ENCODE results near the gene PLA2G4C.
"Not testable (repeated sequence)": the region's sequence is repeated elsewhere in the genome, so short reads cannot be mapped to it uniquely, and the experiment has no call there.

The PLA2G4C gene

DNA sequence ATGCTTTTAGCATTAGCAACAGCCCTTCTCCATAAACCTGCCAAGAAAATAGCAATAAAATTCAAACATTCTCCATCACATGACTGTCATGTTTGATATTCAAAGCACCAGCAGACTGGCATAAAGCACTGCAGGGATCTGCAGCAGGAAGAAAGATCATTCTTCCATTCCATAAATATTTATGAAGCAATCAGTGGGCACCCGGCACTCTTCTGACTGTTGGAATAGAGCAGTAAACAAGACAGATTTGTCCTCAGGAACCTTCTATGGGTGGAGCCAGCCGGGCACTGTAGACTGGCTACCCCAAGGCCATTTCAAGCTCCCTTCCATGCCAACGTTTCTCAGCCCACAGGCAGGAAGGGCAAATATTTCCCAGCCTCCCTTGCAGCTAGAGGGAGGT lies 25.5 kb downstream of the PLA2G4C start:
- DNase-seq (ENCODE audit: low read depth), result no peak
- H3K4me3 ChIP-seq (ENCODE audit: low read depth, low read length), result no peak overlapping the region
- TF ChIP-seq, protein P1, sequence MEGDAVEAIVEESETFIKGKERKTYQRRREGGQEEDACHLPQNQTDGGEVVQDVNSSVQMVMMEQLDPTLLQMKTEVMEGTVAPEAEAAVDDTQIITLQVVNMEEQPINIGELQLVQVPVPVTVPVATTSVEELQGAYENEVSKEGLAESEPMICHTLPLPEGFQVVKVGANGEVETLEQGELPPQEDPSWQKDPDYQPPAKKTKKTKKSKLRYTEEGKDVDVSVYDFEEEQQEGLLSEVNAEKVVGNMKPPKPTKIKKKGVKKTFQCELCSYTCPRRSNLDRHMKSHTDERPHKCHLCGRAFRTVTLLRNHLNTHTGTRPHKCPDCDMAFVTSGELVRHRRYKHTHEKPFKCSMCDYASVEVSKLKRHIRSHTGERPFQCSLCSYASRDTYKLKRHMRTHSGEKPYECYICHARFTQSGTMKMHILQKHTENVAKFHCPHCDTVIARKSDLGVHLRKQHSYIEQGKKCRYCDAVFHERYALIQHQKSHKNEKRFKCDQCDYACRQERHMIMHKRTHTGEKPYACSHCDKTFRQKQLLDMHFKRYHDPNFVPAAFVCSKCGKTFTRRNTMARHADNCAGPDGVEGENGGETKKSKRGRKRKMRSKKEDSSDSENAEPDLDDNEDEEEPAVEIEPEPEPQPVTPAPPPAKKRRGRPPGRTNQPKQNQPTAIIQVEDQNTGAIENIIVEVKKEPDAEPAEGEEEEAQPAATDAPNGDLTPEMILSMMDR (IDR thresholded peaks at IDR 0.05; ENCODE audit: control insufficient read depth, extremely low read depth, insufficient read depth), result no peak

DNA sequence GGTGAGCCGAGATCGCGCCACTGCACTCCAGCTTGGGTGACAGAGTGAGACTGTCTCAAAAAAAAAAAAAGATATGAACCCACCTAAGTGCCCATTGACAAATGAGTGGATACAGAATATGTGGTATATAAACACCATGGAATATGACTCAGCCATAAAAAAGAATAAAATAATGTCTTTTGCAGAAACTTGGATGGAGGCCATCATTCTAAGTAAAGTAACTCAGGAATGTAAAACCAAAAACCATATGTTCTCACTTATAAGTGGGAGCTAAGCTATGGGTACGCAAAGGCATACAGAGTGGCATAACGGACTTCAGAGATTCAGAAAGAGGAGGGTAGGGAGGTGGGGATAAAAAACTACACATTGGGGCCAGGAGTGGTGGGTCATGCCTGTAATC lies 29.5 kb downstream of the PLA2G4C start:
- no peak overlapping the region for H3K4me3 ChIP-seq (ENCODE audit: low read depth, low read length)
- TF ChIP-seq, protein P1 (IDR thresholded peaks at IDR 0.05; ENCODE audit: control insufficient read depth, extremely low read depth, insufficient read depth), result no peak
- no peak for DNase-seq (ENCODE audit: low read depth)

DNA sequence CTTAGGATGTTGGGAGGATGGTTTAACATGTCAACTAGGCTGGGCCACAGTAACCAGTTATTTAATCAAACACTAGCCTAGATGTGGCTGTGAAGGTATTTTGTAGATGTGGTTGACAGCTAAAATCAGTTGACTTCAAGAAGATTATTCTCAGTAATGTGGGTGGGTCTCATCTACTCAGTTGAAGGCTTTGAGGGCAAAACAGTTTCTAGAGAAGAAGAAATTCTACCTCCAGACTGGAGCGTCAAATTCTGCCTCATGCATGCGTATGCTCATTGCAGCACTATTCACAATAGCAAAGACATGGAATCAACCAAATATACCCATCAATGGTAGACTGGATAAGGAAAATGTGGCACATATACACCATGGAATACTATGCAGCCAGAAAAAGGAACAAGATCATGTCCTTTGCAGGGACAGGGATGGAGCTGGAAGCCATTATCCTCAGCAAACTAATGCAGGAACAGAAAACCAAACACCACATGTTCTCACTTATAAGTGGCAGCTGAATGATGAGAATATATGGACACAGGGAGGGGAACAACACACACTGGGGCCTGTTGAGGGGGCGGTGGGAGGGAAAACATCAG lies 40.3 kb downstream of the PLA2G4C start:
- DNase-seq (ENCODE audit: low read depth); H3K4me3 ChIP-seq (ENCODE audit: low read depth, low read length): not testable (repeated sequence)

DNA sequence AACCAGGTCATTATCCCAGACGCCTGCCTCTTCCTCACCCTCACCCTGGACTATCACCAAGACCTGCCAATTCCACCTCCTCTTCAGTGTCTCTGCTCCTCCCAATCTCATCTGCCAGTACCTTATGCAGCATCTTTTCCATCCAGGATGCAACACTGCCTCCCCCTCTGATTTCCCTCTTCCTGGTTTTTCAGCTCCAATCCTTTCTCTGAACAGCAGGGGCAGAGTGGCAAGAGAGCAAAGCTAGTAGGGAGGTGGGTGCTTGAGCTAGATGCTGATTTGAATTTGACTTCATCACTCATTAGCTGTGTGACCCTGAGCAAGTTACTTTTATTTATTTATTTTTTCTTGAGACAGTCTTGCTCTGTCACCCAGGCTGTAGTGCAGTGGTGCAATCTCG lies 41.2 kb downstream of the PLA2G4C start:
- no peak overlapping the region for H3K4me3 ChIP-seq (ENCODE audit: low read depth, low read length)
- TF ChIP-seq, protein P1 (IDR thresholded peaks at IDR 0.05; ENCODE audit: control insufficient read depth, extremely low read depth, insufficient read depth), result no peak
- no peak for DNase-seq (ENCODE audit: low read depth)

DNA sequence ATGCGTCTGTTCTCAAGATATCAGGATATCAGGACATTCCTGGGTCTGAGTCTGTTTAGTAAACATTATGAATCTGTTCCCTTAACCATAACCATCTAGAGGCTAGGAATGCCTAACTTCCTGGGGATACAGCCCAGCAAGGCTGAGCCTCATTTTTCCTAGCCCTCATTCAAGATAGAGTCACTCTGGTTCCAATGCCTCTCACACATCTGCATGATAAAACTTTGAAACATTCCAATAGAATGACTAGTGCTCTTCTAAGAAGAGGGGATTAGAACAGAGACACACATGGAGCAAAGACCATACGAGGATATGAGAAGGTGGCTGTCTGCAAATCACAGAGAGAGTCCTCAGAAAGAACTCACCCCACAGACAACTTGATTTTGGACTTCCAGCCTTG lies 46.1 kb downstream of the PLA2G4C start:
- TF ChIP-seq, protein P1 (IDR thresholded peaks at IDR 0.05; ENCODE audit: control insufficient read depth, extremely low read depth, insufficient read depth), result no peak
- DNase-seq (ENCODE audit: low read depth), result no peak
- H3K4me3 ChIP-seq (ENCODE audit: low read depth, low read length), result no peak overlapping the region

DNA sequence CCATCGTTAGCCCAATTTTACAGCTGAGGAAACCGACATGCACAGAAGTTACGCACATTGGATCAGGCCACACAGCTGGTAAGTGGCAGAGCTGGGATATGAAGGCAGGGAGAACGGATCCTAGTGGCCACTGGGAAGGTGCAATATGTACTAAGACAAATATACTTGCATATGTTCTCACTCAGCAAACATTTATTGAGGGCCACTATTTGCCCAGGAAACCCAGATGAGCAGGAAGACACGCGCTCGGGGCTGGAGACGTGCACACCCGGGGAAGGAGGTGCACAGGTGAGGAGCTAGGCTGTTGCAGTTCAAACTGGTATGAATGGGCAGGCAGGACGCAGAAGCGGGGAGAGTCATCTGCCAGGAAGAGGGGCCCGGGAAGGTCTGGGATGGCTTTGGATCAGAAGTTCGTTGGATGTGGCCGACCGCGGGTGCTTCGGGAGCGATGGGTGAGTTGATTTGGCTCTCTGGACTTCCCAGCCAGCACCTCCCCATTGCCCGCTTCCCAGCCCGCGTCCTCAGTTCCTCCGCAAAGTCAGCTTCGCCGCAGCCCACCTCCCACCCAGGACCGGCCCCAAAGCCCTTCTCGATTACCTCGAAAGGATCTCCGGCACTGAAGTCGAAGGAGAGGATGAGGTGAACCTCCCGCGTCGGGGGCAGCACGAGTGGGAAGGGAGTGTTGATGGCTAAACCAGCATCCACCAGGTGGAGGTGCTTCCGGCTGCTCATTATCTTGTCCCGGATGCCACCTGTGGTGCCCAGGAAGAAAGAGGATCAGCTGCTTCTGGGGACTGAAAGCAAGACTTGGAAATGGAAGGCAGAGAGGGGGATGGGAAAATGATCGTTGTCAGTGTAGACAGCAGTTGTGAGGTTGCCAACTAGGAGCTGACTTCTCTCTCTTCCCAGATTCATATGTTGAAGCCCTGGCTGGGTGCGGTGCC lies 48.9 kb downstream of the PLA2G4C start:
- TF ChIP-seq, protein P1 (IDR thresholded peaks at IDR 0.05; ENCODE audit: control insufficient read depth, extremely low read depth, insufficient read depth), result no peak
- peak; percentile 41 for DNase-seq (ENCODE audit: low read depth)
- H3K4me3 ChIP-seq (ENCODE audit: low read depth, low read length), result no peak overlapping the region

DNA sequence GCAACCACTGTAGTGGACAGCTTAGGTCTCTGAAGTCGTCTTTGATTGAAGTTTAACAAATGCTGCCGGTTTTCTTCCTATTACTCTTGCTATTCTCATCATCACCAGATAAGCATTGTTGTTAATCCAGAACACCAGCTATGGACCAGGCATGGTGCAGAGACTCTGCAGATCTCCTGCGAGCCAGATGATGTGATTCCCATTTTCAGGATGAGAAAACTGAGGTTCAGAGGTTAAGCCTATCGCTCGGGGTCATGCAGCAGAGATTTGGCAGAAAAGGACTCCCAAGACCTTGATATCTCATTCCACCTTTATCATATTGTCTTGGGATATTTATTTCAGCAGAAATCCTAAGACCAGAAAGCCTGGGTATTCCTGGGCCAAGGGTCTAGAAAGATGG lies 50.2 kb downstream of the PLA2G4C start:
- no peak for DNase-seq (ENCODE audit: low read depth)
- H3K4me3 ChIP-seq (ENCODE audit: low read depth, low read length), result no peak overlapping the region
- TF ChIP-seq, protein P1 (IDR thresholded peaks at IDR 0.05; ENCODE audit: control insufficient read depth, extremely low read depth, insufficient read depth), result no peak

All from LNCaP clone FGC (cell line).